NCI-H748 (cell line): ENCODE data around the gene BYSL.
"Not testable (repeated sequence)": the region's sequence is repeated elsewhere in the genome, so short reads cannot be mapped to it uniquely, and the experiment has no call there.

Experiments
- DNase-seq: peaks from one replicate; lab custom pipeline; 2025; ENCODE audit not compliant: unreplicated experiment; lab: John Stamatoyannopoulos, UW

Gene BYSL

GRCh38 chr6:41941280-41942066, 20.2 kb downstream of the BYSL start, which contains the start of gene CCND3:
TSS of gene CCND3 (minus strand) at chr6:41941808. CDS start at chr6:41941649, 159 bp downstream.
- DNase-seq, result peak; percentile 97

- DNase-seq, result peak; percentile 42
Observed at GRCh38 chr6:41942067-41942851, 21.0 kb downstream of the BYSL start.

GRCh38 chr6:41942882-41943281, 21.6 kb downstream of the BYSL start:
- DNase-seq, result not testable (repeated sequence)

DNA sequence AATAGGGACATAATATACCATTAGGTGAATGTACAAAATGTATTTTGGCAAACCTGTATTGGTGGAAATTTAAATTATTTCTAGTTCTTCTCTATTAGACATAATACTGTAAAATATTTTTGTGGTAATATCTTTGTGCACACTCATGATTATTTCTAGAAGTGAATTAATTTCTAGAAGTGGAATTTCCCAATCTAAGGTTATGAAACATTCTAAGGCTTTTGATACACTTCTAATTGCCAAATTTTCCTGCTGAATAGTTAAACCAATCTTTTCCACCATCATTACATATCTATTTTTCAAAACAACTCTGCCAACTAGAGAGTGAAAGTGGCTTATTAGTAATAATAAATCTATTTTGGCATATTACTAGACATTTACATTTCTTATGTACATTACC, 22.2 kb downstream of the BYSL start:
- DNase-seq, result no peak

DNA sequence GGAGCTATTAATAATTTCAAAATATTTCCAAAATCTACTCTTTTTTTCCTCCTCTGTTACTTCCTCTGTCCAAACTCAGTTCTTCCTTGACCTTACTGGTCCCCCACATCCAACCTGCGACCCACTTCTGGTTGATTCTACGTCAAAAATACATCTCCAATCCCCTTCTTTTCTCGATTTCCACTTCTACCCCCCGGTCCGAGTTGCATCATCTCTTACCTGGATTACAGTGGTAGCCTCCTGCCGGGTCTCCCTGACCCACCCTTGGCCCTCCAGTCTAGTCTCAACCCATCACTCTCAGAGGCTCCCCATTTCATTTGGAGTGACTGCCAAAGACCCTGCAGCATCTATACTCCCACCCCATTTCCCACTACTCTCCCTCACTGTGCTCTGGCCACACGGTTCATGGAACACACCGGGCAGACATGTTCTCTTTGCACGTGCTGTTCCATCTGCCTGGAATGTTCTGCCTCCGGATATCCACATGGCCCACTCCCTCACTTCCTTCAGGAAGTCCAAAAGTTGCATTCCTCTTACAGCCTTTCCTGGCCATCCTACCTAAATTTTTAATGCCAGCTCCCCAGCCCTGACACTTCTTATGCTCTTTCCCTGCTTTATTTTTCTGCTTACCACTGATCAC, 26.4 kb downstream of the BYSL start:
- DNase-seq, result no peak

DNA sequence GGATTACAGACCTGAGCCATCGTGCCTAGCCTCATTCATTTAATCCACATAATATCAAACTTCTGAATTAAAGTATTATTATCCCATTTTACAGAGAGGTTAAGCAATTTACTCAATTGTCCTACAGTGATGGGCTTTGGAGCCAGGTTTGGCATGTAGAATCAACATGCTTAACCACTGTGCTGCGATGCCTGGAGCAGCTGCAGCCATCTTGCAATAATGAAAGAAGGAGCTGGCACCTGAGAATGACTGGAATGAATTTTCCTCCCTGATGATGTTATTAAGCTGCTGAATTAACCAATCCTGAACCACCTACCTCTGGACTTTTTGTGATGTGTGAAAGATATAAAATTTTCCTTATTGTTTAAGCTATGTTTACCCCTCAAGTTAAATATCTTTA, 33.4 kb downstream of the BYSL start:
- no peak for DNase-seq

- DNase-seq, result no peak
Observed at GRCh38 chr6:41955412-41955811, 34.1 kb downstream of the BYSL start.

GRCh38 chr6:41957117-41957516, 35.8 kb downstream of the BYSL start:
- no peak for DNase-seq

DNA sequence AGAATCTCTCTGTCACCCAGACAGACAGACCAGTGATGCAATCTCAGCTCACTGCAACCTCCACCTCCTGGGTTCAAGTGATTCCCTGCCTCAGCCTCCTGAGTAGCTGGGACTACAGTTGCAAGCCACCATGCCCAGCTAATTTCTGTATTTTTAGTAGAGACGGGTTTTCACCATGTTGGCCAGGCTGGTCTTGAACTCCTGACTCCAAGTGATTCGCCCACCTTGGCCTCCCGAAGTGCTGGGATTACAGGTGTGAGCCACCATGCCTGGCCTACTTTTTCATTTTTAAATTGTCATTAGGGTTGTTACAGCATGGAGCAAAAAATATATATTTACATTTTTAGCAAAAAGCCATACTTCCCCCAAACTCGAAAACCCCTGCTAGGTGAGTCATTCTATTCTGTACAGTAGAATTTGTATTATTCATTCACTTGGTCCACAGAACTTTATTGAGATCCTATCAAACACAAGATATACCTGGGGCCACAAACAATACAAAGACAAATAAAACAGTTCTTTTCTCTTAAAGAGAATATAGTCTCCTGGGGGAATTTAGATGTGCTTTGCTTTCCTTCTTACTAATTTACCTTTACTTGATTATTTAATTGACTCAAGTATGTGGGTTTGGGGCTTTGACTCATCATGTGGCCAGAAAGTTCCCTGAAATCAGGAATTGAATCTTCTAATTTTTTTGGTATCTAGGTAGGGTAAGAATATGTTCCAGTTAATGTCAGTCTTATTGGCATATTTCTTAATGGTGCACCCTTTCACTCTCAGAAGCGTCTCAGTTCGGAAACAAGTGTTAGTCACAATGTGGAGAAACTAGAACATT, 36.9 kb downstream of the BYSL start:
- DNase-seq, result no peak

- DNase-seq, result no peak
Observed at GRCh38 chr6:41960028-41960427, 38.7 kb downstream of the BYSL start.

DNA sequence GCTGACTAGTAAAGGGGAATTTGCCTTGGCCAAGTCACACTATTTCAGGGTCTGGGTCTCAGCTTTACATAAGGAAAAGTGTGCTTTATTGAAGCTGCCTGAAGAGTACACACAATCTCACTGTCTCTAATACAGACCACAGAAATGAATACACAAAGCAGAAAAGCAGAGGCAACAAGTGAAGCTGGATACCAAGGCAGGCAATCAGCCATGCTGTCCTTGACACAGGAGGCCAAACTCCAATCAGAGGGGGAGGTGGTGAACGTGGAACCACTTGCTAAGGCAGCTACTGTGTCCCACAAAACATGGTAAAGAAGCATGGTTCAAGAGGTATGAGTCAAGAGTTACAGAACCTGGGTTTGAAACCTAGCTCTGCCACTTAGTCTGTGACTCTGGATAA, 42.1 kb downstream of the BYSL start:
- no peak for DNase-seq

- no peak for DNase-seq
Observed at GRCh38 chr6:41964201-41964887, 43.0 kb downstream of the BYSL start.

DNA sequence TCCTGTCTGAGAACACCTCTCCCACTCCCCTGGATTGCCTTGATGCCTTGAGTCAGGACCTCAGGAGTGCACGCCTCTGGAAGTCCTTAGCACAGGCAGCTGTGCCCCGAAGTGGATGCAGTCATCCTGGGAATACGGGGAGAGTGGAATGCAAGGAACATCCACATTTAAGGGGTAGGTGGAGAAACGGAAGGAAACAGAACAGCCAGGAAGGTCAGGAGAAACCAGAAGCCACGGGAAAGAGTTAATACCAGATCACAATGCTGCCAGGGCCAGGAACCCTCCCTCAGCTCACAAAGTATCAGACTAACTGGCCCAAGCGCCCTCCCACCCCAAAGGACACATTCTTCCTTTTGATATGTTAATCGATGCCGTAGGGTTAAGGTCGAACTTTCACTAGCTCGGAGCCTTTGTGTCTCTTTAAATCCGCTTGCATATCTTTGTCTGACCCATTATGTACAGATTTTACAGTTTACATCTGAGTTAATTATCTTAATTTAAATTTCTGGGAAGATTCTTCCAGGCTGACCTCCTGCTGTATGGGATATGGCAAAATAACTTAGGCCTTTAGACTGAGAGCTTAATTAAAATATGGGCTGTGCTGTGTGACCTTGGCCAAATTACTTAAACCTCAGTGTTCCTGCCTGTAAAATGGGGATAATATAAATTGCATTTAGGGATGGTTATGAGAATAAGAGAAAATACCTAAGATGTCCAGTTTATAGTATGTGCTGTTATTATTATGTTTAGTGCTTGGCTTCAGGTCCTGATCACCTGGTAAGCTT, 44.3 kb downstream of the BYSL start:
- DNase-seq, result no peak

DNA sequence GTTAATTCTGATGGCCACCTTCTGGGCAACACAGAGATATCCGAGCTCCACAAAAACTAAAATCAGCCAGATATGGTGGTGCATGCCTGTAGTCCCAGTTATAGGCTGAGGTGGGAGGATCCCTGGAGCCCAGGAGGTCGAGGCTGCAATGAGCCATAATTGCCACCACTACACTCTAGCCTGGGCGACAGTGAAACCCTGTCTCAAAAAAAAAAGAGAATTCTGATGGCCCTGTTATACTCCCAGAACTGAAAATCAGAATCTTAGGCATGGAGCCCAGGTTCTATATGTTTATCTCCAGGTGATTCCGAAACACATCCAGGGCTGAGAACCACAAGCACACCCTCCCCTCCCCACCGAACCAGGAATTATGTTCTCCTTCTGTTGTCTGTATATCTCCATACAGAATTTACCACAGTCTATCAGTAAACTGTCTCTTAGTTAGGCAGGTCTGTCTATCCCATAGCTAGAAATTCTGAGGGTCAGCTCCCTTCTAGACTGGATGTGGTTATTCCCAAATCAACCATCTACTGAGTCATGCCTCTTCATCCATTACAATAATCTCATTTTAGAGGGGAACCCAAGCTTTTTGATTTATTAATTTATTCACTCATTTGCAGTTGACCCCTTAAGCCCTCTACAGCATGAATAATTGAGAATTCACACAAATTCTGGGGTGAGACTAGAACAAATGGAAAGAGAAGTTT, 45.1 kb downstream of the BYSL start:
- no peak for DNase-seq

GRCh38 chr6:41966961-41967311, 45.6 kb downstream of the BYSL start:
- no peak for DNase-seq

GRCh38 chr6:41967312-41968287, 46.3 kb downstream of the BYSL start:
- DNase-seq, result no peak

- DNase-seq, result no peak
Observed at GRCh38 chr6:41970436-41970846, 49.1 kb downstream of the BYSL start.

DNA sequence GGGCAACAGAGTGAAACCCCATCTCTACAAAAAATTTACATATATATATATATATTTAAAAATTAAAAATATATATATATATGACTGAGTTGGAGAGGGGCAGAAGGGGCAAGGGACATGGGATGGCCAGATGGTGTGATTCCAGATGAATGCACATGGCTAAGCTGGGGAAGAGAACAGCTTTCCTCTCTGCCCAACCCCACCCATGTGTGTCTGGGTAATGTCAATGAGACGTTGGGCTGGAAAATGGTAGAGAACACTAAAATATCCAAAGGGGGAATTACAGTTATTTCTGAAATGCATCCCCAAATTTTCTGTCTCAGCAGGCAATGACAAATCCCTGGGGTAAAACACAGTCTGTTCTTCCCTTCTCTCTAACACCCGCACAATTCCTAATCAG, 51.5 kb downstream of the BYSL start:
- no peak for DNase-seq
